Measurements from ENCODE around the gene MYG1.

GRCh38 chr12:53299454-53300180 lies at the start of gene MYG1:
- TF ChIP-seq EZH2 (IDR thresholded peaks at IDR 0.05; ENCODE audit: borderline replicate concordance, low read length) = no peak
- TF ChIP-seq CTCF (conservative IDR thresholded peaks at IDR 0.05 in 1 of 2, IDR thresholded peaks at IDR 0.05 in 1 of 2; ENCODE audit: extremely low read depth in 1 of 2, insufficient read depth in 1 of 2, low read depth in 1 of 2, low read length in 2 of 2) = peak in 1 of 2 donors; percentile 35
